KMS-11 (cell line): Measurements from ENCODE around the gene TRIM63.

ENCODE experiments used
- H2AFZ ChIP-seq: fragments of 200-600 bp; sonication (generic); 2 replicates; pipeline ENCODE4 v1.6.1; 2016; ENCODE audit warnings: antibody characterized with exemption, mixed run types, low read depth
- H3K27ac ChIP-seq: fragments of 200-600 bp; sonication (generic); 2 replicates; pipeline ENCODE4 v1.6.1; 2016; ENCODE audit warnings: mild to moderate bottlenecking, mixed run types
- H3K27me3 ChIP-seq: fragments of 200-600 bp; sonication (generic); 2 replicates; pipeline ENCODE4 v1.6.1; 2017; ENCODE audit warnings: mild to moderate bottlenecking, low read depth, mixed run types, moderate library complexity; ENCODE audit not compliant: insufficient read depth
- H3K36me3 ChIP-seq: fragments of 200-600 bp; sonication (generic); 2 replicates; pipeline ENCODE4 v1.6.1; 2017; ENCODE audit warnings: mild to moderate bottlenecking, mixed run types; ENCODE audit not compliant: insufficient read depth
- H3K4me1 ChIP-seq: fragments of 200-600 bp; sonication (generic); 2 replicates; pipeline ENCODE4 v1.6.1; 2016; ENCODE audit warnings: mild to moderate bottlenecking, low read depth, mixed run types; ENCODE audit not compliant: poor library complexity, severe bottlenecking
- H3K4me2 ChIP-seq: fragments of 200-600 bp; sonication (generic); 2 replicates; pipeline ENCODE4 v1.7.0; 2016; ENCODE audit warnings: mild to moderate bottlenecking, mixed run types
- H3K4me3 ChIP-seq: fragments of 200-600 bp; sonication (generic); IDR thresholded peaks from 2 replicates; pipeline ENCODE4 v1.6.1; 2017; ENCODE audit warnings: low read depth, low read length, mixed read lengths; ENCODE audit not compliant: insufficient read depth
- H3K79me2 ChIP-seq: fragments of 200-600 bp; sonication (generic); 2 replicates; pipeline ENCODE4 v1.6.1; 2016; ENCODE audit warnings: low read depth, mixed run types; ENCODE audit not compliant: insufficient read depth
- H3K9ac ChIP-seq: fragments of 200-600 bp; sonication (generic); 2 replicates; pipeline ENCODE4 v1.6.1; 2016; ENCODE audit warnings: mild to moderate bottlenecking, mixed run types
- H4K20me1 ChIP-seq: fragments of 200-600 bp; sonication (generic); 2 replicates; pipeline ENCODE4 v1.6.1; 2016; ENCODE audit warnings: mild to moderate bottlenecking, mixed run types; ENCODE audit not compliant: insufficient read depth
- TF ChIP-seq, protein P1 (sequence below): fragments of 200-600 bp; sonication (generic); conservative IDR thresholded peaks from 2 replicates; pipeline ENCODE4 v1.6.1; 2017; ENCODE audit warnings: low read depth, mild to moderate bottlenecking, antibody characterized with exemption, low read length, moderate library complexity, mixed read lengths

TRIM63 gene

DNA sequence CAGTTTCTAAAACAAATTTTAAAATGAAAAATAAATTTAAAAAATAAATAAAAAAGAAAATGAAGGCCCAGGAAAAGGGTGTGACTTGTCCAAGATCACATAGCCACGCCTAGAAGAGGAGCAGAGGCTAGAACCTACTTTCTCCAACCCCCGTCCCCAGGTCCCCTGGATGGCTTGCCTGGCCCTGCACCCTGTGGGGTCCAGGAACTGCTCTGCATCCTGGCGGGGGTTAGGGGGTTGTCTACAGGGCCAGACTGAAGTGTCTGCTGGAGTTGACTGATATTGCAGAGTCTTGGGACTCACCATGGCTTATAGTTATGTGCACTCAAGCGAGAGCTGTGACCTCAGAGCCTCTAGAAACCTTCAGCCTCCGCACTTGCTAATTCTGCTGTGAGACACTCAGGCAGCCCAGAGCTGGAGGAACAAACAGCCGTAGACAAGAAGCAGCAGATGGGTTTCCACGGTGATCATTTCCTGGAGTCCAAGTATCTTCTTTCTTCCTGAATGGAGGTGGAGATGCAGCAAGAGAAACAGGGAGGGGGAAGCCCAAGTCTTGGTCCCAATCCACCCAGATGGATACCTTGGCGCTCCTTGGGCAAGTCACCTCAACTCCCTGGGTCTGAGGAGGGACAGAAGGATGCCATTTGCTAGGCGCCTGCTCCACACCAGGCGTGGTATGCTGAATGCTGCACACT, 51.0 kb downstream of the TRIM63 start:
- H2AFZ ChIP-seq: no peak overlapping the region
- no peak overlapping the region for H3K4me3 ChIP-seq
- no peaks in the 10 kb centered on the region for H4K20me1 ChIP-seq
- H3K27me3 ChIP-seq: no peaks in the 10 kb centered on the region
- H3K4me2 ChIP-seq: no peak overlapping the region
- TF ChIP-seq, protein P1, sequence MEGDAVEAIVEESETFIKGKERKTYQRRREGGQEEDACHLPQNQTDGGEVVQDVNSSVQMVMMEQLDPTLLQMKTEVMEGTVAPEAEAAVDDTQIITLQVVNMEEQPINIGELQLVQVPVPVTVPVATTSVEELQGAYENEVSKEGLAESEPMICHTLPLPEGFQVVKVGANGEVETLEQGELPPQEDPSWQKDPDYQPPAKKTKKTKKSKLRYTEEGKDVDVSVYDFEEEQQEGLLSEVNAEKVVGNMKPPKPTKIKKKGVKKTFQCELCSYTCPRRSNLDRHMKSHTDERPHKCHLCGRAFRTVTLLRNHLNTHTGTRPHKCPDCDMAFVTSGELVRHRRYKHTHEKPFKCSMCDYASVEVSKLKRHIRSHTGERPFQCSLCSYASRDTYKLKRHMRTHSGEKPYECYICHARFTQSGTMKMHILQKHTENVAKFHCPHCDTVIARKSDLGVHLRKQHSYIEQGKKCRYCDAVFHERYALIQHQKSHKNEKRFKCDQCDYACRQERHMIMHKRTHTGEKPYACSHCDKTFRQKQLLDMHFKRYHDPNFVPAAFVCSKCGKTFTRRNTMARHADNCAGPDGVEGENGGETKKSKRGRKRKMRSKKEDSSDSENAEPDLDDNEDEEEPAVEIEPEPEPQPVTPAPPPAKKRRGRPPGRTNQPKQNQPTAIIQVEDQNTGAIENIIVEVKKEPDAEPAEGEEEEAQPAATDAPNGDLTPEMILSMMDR: no peak
- no peaks in the 10 kb centered on the region for H3K79me2 ChIP-seq
- H3K9ac ChIP-seq: no peak overlapping the region
- H3K4me1 ChIP-seq: peaks cover 9% of the 10 kb centered on the region
- H3K36me3 ChIP-seq: no peaks in the 10 kb centered on the region
- no peak overlapping the region for H3K27ac ChIP-seq

DNA sequence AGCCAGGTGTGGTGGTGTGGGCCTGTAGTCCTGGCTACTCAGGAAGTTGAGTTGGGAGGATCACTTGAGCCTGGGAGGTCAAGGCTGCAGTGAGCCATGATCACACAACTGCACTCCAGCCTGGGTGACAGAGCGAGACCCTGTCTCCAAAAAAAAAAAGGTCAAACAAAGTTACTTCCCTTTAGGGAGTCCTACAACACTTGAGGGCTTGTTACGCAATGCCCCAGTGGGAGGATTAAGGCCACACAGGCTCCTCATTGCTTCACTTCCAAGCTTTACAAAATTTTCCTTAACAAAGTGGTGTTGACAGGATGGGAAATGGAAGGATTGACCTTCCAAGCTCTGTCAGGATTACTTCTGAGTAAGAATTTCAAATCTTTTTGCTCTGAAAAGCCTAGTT, 52.1 kb downstream of the TRIM63 start:
- TF ChIP-seq, protein P1: no peak
- no peaks in the 10 kb centered on the region for H3K27me3 ChIP-seq
- H3K4me1 ChIP-seq: peaks cover 9% of the 10 kb centered on the region
- H3K9ac ChIP-seq: no peak overlapping the region
- H3K36me3 ChIP-seq: no peaks in the 10 kb centered on the region
- no peak overlapping the region for H2AFZ ChIP-seq
- H3K4me2 ChIP-seq: no peak overlapping the region
- H3K79me2 ChIP-seq: no peaks in the 10 kb centered on the region
- H4K20me1 ChIP-seq: no peaks in the 10 kb centered on the region
- H3K4me3 ChIP-seq: no peak overlapping the region
- no peak overlapping the region for H3K27ac ChIP-seq

DNA sequence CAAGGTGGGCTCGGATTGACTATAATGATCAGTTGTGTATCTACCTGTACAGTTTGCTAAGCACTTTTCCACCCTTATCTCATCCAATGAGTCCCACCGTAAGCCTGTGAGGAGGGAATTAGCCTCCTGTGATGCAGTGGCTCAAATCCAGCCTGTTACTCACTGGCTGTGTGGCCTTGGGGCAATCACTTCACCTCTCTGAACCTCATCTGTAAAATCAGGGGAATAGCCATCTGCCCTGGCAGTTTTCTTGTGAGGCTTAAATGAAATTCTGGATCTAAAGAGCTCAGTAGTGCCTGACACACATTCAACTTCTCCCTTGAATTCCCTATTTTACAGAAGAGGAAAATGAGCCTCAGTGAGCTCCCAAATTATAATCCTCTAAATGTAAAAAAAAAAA, 53.3 kb downstream of the TRIM63 start:
- H3K9ac ChIP-seq: no peak overlapping the region
- H3K79me2 ChIP-seq: no peaks in the 10 kb centered on the region
- H3K27me3 ChIP-seq: no peaks in the 10 kb centered on the region
- TF ChIP-seq, protein P1: no peak
- H3K4me3 ChIP-seq: no peak overlapping the region
- no peak overlapping the region for H3K27ac ChIP-seq
- no peaks in the 10 kb centered on the region for H3K36me3 ChIP-seq
- no peak overlapping the region for H3K4me2 ChIP-seq
- peaks cover 4% of the 10 kb centered on the region for H3K4me1 ChIP-seq
- H2AFZ ChIP-seq: no peak overlapping the region
- H4K20me1 ChIP-seq: no peaks in the 10 kb centered on the region

DNA sequence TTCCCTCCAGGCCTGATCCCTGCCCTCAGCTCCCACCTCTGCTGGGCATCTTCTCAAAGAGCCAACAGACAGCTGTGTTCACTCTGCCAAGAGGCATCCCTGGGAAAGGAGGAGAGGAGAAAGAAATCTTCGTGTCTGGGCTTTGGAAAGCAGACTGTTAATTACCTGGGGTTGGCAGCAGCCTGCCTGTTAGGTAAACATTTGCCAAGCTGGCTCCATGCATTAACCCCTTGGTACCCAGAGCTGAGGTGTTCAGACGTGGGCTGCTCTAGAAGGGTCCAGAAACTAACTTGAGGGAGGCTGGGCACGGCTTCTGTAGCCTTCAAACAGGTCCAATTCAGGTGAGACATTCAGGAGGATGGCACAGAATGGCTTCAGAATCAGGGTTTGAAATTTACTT, 54.6 kb downstream of the TRIM63 start:
- Histone ChIP-seq H2AFZ (no peak overlapping the region), H3K36me3 (no peaks in the 10 kb centered on the region), H3K79me2 (no peaks in the 10 kb centered on the region), H3K9ac (no peak overlapping the region), H4K20me1 (no peaks in the 10 kb centered on the region), H3K4me1 (peaks cover 4% of the 10 kb centered on the region), H3K27me3 (no peaks in the 10 kb centered on the region), H3K27ac (no peak overlapping the region), H3K4me2 (no peak overlapping the region), H3K4me3 (no peak overlapping the region)
- TF ChIP-seq, protein P1: no peak
